Spleen (tissue), 11 donors: ENCODE measurements around the gene CLCNKA. TPM values are rescaled to one million over a fixed set of nuclear protein-coding genes. Genes with fewer than 3 reads are reported as not detected.
A peak's percentile ranks its signal among the peaks of the same experiment; 100 is the strongest.
"Not testable (repeated sequence)": the region's sequence is repeated elsewhere in the genome, so short reads cannot be mapped to it uniquely, and the experiment has no call there.

Experiments
- DNase-seq: peaks from one replicate; pipeline ENCODE4 v3.0.0-alpha.2; 2020
- H3K27ac ChIP-seq, 8 donors: fragments of 200-600 bp; sonication (generic) in 7 of 8; 1 replicate in 4 of 8; 2 replicates in 4 of 8; pipeline versions ENCODE4 v1.5.0 to v1.8.0; 2016 to 2021; ENCODE audit warnings: inconsistent platforms in 4 of 8, mild to moderate bottlenecking in 4 of 8, moderate library complexity in 1 of 8
- H3K27me3 ChIP-seq, 7 donors: fragments of 200-600 bp; sonication (generic) in 6 of 7; replicated peaks in 1 of 7; 1 replicate in 4 of 7; 2 replicates in 3 of 7; pipeline versions ENCODE4 v1.5.0 to v1.8.0; 2016 to 2021; ENCODE audit warnings: inconsistent platforms in 3 of 7, mild to moderate bottlenecking in 1 of 7
- H3K36me3 ChIP-seq, 6 donors: fragments of 200-600 bp; sonication (generic) in 5 of 6; 1 replicate in 4 of 6; 2 replicates in 2 of 6; pipeline versions ENCODE4 v1.5.0 to v1.8.0; 2016 to 2021; ENCODE audit warnings: inconsistent platforms in 2 of 6
- H3K4me1 ChIP-seq, 6 donors: fragments of 200-600 bp; sonication (generic) in 5 of 6; 1 replicate in 3 of 6; 2 replicates in 3 of 6; pipeline versions ENCODE4 v1.5.0 to v1.8.0; 2016 to 2021; ENCODE audit warnings: inconsistent platforms in 3 of 6
- H3K4me3 ChIP-seq, 8 donors: fragments of 200-600 bp; sonication (generic) in 7 of 8; 1 replicate in 4 of 8; 2 replicates in 4 of 8; pipeline versions ENCODE4 v1.5.0 to v1.8.0; 2016 to 2021; ENCODE audit warnings: inconsistent platforms in 4 of 8, mild to moderate bottlenecking in 4 of 8, moderate library complexity in 2 of 8
- H3K9me3 ChIP-seq, 8 donors: fragments of 200-600 bp; sonication (generic) in 7 of 8; 1 replicate in 4 of 8; 2 replicates in 4 of 8; pipeline versions ENCODE4 v1.5.0 to v1.8.0; 2016 to 2021; ENCODE audit warnings: inconsistent platforms in 4 of 8
- POLR2A ChIP-seq, 3 donors: fragments of 450-650 bp; IDR thresholded peaks; one replicate each; pipeline ENCODE4 v1.5.1; 2017; ENCODE audit warnings: antibody characterized with exemption in 3 of 3, mild to moderate bottlenecking in 1 of 3
- POLR2AphosphoS5 ChIP-seq, 3 donors: sonication (generic); formaldehyde crosslinking; IDR thresholded peaks; one replicate each; pipeline ENCODE4 v1.5.1; 2017; ENCODE audit warnings: antibody characterized with exemption in 3 of 3
- WGBS, 5 donors: extraction: QIAGEN DNeasy Blood & Tissue Kit in 3 of 5; methylation state at CpG; one replicate each; pipeline versions ENCODE4 v1.1.5 to v1.1.7; 2013 to 2018; 5-methylcytosine and 5-hydroxymethylcytosine counted together
- intact Hi-C: fragments of 100-400 bp; cut with DNase I; formaldehyde crosslinking; loops from one replicate; pipeline ENCODE4 v1.15.0; 2023; ENCODE audit warnings: low total_unique reads
- polyA plus RNA-seq, 3 donors: library from polyadenylated mRNA; stranded (reverse); fragments of 200-250 nt; gene quantifications; one replicate each; pipeline ENCODE4 v1.2.1, GENCODE V29; 2013
- total RNA-seq, 7 donors: library from RNA; depleted of rRNA in 3 of 7; stranded (reverse); fragments of >200 nt in 3 of 7; fragmentation: NEBNext Ultra II Directional in 4 of 7; extraction: Animal tissue kit (Norgen Biotek cat#: 25700) in 4 of 7; gene quantifications; one replicate each; pipeline versions ENCODE4 v1.1.0 to v1.2.1, GENCODE V29; 2016 to 2021
- TF ChIP-seq, protein P1 (sequence below), 11 experiments: fragments of 200-600 bp in 7 of 11; fragments of 450-650 bp in 4 of 11; sonication (generic) in 4 of 11; IDR thresholded peaks in 8 of 11; conservative IDR thresholded peaks in 3 of 11; 1 replicate in 7 of 11; 2 replicates in 4 of 11; pipeline versions ENCODE4 v1.4.0 to v1.8.0; 2016 to 2021; ENCODE audit warnings: antibody characterized with exemption in 11 of 11, inconsistent platforms in 4 of 11, mild to moderate bottlenecking in 1 of 11
- donor health status: healthy with polysubstance abuse.
- donor health status: DM: no; HTN: no; CAD: no; lungs with moderate emphysema.
- donor health status: DM: no; HTN: no; CAD: no.
- donor health status: Bipolar disorder and iron deficiency.
- donor health status: healthy.
- donor health status: DM: no; HTN: no; CAD: no.
- donor health status: DM: yes; HTN: yes; CAD: no.

The CLCNKA gene
- total and polyA plus RNA-seq, 10 donors = 0.19 to 0.50 (median 0.30) TPM; not detected in 4

DNA sequence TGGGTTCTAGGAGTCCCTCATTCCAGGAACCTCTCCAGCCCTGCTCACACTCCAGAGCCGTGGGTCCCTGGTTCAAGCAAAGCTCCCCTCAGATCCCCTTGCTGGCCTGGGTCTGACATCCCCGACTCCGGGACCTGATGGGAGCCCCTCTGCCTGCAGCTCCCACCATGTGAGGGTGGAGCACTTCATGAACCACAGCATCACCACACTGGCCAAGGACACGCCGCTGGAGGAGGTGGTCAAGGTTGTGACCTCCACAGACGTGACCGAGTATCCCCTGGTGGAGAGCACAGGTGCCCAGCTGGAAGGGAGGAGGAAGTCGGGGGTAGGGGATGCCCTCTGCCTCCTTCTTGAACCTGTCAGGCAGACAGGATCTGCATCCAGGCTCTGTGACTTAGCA lies 9.7 kb downstream of the CLCNKA start:
- 74 to 82% (median 76%) methylated on average over 6 to 8 of the region's 8 CpGs for WGBS, 5 donors
- no peak for TF ChIP-seq POLR2AphosphoS5 (IDR thresholded peaks at IDR 0.05)
- TF ChIP-seq POLR2A (IDR thresholded peaks at IDR 0.05) = no peak
- TF ChIP-seq, protein P1, sequence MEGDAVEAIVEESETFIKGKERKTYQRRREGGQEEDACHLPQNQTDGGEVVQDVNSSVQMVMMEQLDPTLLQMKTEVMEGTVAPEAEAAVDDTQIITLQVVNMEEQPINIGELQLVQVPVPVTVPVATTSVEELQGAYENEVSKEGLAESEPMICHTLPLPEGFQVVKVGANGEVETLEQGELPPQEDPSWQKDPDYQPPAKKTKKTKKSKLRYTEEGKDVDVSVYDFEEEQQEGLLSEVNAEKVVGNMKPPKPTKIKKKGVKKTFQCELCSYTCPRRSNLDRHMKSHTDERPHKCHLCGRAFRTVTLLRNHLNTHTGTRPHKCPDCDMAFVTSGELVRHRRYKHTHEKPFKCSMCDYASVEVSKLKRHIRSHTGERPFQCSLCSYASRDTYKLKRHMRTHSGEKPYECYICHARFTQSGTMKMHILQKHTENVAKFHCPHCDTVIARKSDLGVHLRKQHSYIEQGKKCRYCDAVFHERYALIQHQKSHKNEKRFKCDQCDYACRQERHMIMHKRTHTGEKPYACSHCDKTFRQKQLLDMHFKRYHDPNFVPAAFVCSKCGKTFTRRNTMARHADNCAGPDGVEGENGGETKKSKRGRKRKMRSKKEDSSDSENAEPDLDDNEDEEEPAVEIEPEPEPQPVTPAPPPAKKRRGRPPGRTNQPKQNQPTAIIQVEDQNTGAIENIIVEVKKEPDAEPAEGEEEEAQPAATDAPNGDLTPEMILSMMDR (IDR thresholded peaks at IDR 0.05 in 8 of 11, conservative IDR thresholded peaks at IDR 0.05 in 3 of 11) = no peak
- no peak for DNase-seq
- intact Hi-C loops = no loop called here
- Histone ChIP-seq H3K4me1 (peaks cover 6 to 18% (median 12%) of the 10 kb centered on the region in 6 donors), H3K9me3 (no peaks in the 10 kb centered on the region), H3K4me3 (no peak overlapping the region), H3K36me3 (no peaks in the 10 kb centered on the region), H3K27me3 (peaks cover 0 to 43% (median 23%) of the 10 kb centered on the region in 7 donors), H3K27ac (no peak overlapping the region)

DNA sequence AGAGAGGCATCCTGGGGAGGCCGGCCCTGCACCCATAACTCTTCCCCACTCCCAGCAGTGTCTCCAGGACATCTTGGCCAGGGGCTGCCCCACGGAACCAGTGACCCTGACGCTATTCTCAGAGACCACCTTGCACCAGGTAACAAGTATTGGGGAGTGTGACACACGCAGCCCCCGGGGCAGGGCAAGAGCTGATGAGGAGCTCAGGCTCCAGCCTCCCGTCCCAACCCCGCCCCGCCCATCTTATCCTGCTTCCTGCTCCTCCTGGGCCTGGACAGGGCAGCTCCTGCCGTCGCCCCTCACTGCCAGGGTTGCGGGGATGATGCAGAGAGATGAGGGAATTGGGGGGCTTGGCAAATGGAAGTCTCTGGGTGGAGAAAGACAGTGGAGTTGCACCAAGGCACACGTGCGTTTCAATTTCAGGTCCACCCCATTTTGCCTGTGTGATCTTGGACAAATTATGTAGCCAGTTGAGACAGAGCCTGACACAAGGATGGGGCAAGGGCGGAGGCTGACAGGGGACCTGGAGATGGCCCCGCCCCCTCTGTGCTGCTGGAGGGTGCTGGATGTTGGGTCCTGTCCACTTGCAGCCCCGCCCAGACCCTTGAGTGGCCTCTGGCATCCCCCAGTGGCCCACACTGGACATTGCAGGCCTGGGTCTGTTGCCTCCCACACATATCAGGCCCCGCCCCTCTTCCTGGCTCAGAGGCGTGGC lies 10.7 kb downstream of the CLCNKA start:
- Histone ChIP-seq H3K4me3 (no peak overlapping the region), H3K4me1 (peaks cover 0 to 8% (median 3%) of the 10 kb centered on the region in 6 donors), H3K36me3 (no peaks in the 10 kb centered on the region), H3K27ac (no peak overlapping the region), H3K9me3 (no peaks in the 10 kb centered on the region), H3K27me3 (peaks cover 0 to 33% (median 15%) of the 10 kb centered on the region in 7 donors)
- TF ChIP-seq, protein P1 (IDR thresholded peaks at IDR 0.05 in 8 of 11, conservative IDR thresholded peaks at IDR 0.05 in 3 of 11) = peak; percentile 68 to 92 (median 87)
- TF ChIP-seq POLR2AphosphoS5 (IDR thresholded peaks at IDR 0.05) (peak; percentile 7 to 25 (median 21)), POLR2A (IDR thresholded peaks at IDR 0.05) (no peak)
- intact Hi-C loops = no loop called here
- peak; percentile 86 for DNase-seq
- WGBS, 5 donors = 44 to 60% (median 56%) methylated on average over 17 to 18 of the region's 18 CpGs

DNA sequence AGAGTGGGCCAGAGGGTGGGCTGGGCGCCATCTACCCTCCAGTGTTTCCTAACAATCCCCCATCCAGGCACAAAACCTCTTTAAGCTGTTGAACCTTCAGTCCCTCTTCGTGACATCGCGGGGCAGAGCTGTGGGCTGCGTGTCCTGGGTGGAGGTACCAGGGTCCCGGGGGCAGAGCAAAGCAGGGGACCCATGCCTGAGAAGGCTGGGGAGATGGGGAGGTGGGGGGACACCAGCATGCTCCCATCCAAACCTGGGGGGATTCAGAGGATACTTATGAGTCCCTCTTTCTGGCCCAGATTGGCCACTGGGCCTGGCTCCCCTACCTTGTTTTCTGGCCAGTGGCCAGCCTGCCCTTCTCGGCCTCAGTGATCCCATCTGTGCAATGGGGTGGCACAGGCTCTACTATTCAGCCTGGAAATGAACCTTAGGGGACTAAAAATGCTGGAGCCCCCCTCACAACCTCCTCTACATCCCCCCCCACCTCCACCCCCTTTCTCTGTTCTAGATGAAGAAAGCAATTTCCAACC lies 11.3 kb downstream of the CLCNKA start:
- H3K27ac ChIP-seq, H3K9me3 ChIP-seq, H3K4me3 ChIP-seq, H3K4me1 ChIP-seq, intact Hi-C loops, DNase-seq, H3K36me3 ChIP-seq: not testable (repeated sequence)
- peaks cover 0 to 28% (median 15%) of the 10 kb centered on the region in 7 donors for H3K27me3 ChIP-seq
- WGBS, 5 donors = 52 to 62% (median 61%) methylated on average over 7 of the region's 7 CpGs
- TF ChIP-seq, protein P1 (IDR thresholded peaks at IDR 0.05 in 8 of 11, conservative IDR thresholded peaks at IDR 0.05 in 3 of 11) = peak in 1 of 11 experiments; percentile 8

DNA sequence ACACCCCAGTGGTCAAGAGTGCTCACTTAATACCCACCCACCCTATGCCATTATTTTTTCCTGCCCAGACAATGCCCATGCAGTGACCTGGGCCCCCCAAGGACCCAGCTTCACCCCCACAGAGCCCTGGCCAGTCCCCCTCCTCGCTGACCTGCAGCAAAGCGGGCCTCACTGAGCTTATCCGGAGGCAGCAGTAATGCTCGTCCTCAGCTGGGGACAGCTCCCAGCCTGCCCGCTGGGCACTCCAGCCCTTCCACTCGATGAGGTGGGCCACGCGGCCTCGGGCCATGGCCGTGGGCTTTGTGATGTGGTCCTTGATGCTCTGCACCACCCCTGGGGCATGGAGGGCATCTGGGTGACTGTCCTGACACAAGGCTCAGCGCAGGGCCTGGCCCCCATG lies 14.6 kb downstream of the CLCNKA start:
- 81 to 93% (median 88%) methylated on average over 6 to 11 of the region's 11 CpGs for WGBS, 5 donors
- intact Hi-C loops, H3K27me3 ChIP-seq, H3K4me1 ChIP-seq, H3K27ac ChIP-seq, H3K36me3 ChIP-seq, H3K9me3 ChIP-seq, H3K4me3 ChIP-seq, DNase-seq: not testable (repeated sequence)
